T-helper 1 cell treated with Interleukin-12 subunit alpha and Interleukin-12 subunit beta and Interleukin-4 antibody, amounts not matched to agents 30 ng/mL and 1 ng/mL, for 36 hours (primary cell): ENCODE measurements around the gene IFNA16. TPM values are rescaled to one million over a fixed set of nuclear protein-coding genes. Genes with fewer than 3 reads are reported as not detected.
"Not testable (repeated sequence)": the region's sequence is repeated elsewhere in the genome, so short reads cannot be mapped to it uniquely, and the experiment has no call there.

Experiments
- intact Hi-C: fragments of 100-400 bp; cut with micrococcal nuclease; formaldehyde crosslinking; loops from one replicate; pipeline ENCODE4 v1.15.1; 2024
- total RNA-seq: library from RNA; stranded (reverse); gene quantifications from 2 replicates; pipeline ENCODE4 v1.2.3, GENCODE V29; 2022

The IFNA16 gene
- total RNA-seq: not detected in 2 replicates

- intact Hi-C loops: not testable (repeated sequence)
Observed at GRCh38 chr9:21217211-21217610, at the start of gene IFNA16. Gene IFNA16, minus strand, starts transcription at chr9:21217311. Its CDS starts 6 bp downstream, at chr9:21217305.

DNA sequence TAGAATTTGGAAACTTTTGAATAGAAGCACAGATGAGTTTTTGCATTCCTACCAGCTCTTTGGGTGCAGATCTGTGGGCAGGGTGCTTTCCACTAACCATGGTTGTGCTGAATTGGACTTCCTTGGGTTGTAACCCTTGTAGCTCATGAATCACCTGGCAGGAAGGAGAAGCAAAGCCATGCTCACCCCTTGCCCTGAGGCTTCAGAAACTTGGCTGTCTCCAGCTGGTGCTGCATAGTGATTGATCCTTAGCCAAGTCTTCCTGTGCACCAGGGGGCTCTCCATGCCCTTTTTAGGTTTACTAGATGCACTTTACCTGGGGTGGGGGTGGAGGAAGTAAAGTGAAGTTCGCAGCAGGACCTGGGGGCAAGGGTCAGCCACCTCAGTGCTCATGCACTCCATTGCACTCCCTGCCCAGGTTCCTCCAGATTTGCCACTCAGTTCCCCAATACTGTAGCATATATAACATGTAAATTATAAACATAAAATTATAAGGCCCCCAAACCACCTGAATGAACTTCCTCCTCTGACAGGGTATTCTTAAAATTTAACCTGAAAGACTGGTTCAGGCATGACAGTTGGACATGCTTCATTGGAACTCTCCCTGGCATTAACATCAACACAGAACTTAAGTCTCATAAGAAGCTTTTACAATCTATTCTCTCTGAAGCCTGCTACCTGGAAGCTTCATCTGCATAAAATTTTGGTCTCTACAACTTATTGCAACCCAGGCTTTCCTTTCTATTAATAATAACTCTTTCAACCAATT, 48.5 kb upstream of the IFNA16 start:
- intact Hi-C loops: no loop called here

- intact Hi-C loops: no loop called here
Observed at GRCh38 chr9:21255538-21256212, 38.6 kb upstream of the IFNA16 start.

DNA sequence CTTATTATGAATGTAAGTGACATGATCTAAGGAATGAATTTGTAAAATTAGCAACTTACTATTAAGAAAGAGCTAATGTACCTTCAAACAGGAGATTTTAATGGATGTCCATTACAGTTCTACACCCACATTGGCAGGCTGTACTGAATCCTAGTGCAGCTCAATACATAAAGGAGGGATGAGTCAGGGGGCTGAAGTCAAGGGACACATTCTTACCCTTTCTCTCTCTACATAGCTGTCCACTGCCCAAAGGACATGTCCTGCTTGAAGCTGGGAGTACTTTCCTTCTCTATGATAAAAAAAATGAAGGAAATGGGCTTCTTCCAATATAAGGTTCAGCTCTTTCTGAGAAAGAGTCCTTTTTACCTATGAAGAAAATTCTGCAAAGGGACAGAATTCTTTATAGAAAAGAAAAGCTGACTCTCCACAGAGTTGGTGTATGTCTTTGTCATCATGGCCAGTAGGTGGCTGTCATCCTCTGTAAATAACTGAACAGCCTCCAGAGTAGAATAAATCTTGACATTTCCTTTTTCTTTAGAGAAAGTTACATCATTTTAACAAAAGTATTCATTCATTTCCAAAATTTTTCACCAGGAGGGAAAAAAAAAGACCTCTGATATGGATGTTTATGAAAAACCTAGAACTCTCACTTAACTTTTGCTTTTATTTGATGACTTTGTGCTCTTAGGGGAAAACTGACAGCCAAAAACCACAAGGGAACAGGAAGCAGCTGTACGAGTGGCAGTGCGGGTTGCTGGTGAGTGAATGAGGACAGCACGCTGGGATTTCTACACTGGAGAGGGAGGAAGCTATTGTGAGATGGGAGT, 35.8 kb upstream of the IFNA16 start:
- intact Hi-C loops: loop anchor here (5.0 kb wide), 2 partner anchors 144 to 204 kb away; no protein-coding TSS in a partner anchor

DNA sequence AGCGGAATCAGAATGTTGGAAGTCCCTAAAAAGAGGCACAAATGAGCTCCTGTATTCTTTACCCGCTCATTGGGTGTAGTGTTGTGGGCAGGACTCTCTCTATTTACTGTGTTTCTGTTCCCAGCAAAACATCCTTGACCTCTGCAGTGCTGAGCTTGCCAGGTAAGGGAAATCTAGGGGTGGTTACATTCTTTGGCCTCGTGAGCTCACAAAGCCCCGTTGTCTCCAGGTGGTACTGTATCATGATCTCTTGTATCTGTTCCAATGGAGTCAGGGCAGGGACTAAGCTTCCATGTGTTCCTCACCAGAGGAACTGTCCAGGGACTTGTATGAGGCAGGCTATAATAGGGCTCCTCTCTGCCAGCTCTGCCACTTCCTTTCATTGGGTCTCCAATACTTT, 34.5 kb upstream of the IFNA16 start:
- intact Hi-C loops: loop anchor here (5.0 kb wide), 2 partner anchors 146 to 206 kb away; no protein-coding TSS in a partner anchor

DNA sequence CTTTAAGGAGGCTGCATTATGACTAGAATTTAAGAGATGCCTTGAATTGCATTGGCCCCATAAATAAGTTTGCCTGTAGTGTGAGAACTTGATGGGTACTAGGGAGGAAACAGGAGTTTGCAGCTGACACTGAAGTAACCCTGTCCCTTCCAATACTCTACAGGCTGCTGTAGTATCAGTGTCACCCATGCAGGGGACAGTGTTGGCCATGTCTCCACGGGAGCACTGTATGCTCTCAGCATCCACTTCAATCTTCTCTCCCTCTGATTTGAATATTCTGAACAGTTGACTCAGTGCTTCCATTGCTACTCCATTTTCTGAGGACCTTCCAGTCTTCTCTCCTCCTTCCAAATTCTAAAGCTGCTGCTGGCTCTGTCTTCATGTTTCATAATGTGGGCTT, 34.1 kb upstream of the IFNA16 start:
- intact Hi-C loops: loop anchor here (5.0 kb wide), 2 partner anchors 146 to 206 kb away; no protein-coding TSS in a partner anchor

DNA sequence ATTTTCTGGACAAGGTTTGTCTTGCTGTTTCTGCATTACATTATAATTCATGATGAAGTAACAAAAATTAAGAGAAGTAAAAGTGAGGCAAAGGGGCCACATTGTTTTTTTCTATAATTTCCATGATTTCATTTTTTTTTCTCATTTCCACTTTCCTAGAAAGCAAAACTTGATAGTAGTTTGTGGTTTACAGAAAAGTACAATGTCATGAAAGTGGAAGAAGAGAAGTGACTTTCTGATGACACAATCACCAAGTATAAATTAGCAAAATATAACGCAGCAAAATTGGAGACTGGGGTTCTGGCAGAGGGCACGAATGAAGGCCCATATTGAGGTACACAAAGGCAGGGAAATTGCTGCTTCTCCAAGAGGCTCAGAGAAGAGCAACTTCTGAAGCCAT, 27.7 kb upstream of the IFNA16 start:
- intact Hi-C loops: no loop called here

DNA sequence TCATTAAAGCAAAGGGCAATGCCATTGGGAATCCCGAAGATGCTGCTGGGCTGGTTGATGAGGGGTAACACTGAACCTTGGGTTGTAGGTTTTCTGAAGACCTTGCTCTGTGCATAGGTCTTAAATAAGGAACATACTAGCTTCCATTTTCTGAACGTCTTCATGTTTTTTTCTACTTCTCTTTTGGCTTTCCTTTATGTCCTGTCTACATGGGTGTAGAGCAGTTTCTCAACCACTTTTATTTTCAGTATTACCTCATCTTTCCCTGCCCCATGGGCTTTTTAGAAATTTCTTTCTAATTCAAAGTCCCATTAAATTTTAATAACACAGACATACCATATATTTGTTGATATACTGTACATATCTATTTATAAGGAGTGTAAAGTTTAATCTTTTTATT, 22.8 kb upstream of the IFNA16 start, which contains the start of gene IFNA14:
Gene IFNA14, minus strand, starts transcription at position 95 of the 400 bp plus-strand sequence. Its CDS starts 70 bp downstream, at position 25.
- intact Hi-C loops: loop anchor here (5.0 kb wide), 1 partner anchor 87 kb away; no protein-coding TSS in a partner anchor

DNA sequence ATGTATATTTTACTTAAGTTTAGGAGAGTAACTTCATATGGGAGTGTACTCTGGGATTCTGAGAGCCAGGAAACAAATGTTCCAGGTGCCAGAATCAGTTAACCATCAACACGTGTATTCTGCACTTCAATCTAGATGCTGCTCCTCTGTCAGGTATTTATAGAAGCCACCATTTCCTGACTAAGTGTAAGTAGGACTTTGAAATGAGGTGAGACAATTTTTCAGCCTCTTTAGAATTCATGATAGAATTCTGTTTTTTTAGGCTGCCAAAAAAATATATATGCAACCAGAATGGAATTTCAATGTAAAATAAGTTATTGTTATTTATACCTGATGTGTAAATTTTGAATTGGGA, 19.2 kb upstream of the IFNA16 start:
- intact Hi-C loops: loop anchor here (5.0 kb wide), 1 partner anchor 91 kb away; no protein-coding TSS in a partner anchor

GRCh38 chr9:21235468-21236359, 18.6 kb upstream of the IFNA16 start:
- intact Hi-C loops: loop anchor here (1.0 to 5.0 kb wide), 4 partner anchors 92 to 554 kb away; no protein-coding TSS in a partner anchor

DNA sequence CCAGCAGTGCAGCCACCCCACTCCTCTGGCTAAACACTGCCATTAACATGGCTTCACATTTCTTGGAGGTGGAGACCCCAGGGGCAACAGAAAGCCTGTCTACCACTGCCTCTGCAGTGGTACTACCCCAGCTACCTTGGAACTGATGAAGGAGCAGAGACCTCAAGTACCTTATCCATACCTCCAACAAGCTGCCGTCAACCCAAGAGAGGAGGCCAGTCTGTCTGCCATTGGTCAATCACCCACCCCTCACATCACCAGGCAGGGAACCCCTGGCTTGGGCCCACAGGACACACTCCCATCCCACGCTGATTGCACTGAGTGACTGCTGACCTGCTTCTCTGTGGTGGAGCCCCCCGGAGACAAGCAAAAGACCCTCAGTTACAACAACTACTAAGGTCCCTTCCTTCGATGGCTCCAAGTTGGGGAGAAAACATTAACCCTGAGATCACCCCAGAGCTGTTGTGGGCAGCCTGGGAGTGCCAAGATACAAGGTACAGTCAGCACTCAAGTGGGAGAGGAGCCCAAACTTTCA, 17.1 kb upstream of the IFNA16 start:
- intact Hi-C loops: loop anchor here (2.0 kb wide), 1 partner anchor 165 kb away; no protein-coding TSS in a partner anchor

DNA sequence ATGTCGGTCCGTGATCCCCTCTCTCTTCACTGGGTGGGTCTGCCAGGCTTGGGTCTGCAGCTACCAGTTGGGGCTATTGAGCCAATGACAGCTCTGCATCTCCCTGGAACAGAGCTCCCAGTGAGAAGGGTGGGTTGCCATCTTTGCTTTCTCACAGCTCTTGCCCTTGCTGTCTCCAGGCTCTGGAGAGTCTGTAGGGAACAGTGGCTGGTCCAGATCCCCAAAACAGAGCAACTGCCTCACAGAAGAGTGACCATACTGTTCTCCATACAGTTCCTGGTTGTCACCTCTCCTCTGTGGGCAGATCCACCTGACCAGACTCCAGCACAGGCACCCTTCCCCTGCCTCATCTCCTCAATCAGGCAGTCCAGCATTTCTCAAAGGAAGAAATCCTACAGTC, 16.1 kb upstream of the IFNA16 start:
- intact Hi-C loops: no loop called here

GRCh38 chr9:21228122-21228521, 11.0 kb upstream of the IFNA16 start, which contains the start of gene IFNA17:
Gene IFNA17, minus strand, starts transcription at chr9:21228222. Its CDS starts 49 bp downstream, at chr9:21228173.
- intact Hi-C loops: no loop called here

DNA sequence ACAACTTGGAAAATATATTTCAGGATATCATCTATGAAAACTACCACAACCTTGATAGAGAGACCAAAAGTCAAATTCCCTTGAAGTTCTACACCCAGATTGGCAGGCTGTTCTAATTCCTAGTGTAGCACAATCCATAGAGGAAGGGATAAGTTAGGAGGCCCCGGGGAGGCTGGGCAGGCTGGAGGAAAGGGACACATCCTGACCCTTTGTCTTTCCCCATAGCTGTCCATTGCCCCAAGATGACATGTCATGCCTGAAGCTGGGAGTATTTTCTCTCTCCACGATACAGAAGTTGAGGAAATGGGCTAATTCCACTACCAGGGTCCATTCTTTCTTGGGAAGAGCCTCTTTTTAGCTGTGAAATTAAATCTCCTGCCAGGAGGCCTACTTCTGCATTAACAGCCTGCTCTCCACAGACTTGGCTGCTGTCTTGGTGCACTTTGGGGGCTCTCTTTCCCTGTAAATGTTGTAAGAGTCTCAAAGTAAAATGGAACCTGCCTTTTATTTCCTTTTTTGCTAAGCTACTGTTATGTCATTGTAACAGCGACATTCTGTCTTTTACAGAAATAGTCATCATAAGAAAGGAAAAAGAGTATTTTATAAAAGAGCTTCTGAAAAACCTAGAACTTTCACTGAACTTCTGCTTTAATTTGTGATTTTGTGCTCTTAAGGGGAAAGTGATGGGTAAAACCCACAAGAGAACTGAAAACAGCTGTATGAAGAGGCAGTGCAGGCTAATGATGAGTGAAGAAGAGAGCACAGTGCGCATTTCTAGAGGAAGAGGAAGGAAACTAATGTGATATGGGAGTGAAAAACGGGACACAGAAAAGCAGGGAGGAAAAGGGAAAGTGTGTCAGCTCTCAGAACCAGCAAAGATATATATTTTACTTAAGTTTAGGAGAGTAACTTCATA, 3.4 kb downstream of the IFNA16 start:
- intact Hi-C loops: loop anchor here (1.0 kb wide), 2 partner anchors 242 to 576 kb away; no protein-coding TSS in a partner anchor

DNA sequence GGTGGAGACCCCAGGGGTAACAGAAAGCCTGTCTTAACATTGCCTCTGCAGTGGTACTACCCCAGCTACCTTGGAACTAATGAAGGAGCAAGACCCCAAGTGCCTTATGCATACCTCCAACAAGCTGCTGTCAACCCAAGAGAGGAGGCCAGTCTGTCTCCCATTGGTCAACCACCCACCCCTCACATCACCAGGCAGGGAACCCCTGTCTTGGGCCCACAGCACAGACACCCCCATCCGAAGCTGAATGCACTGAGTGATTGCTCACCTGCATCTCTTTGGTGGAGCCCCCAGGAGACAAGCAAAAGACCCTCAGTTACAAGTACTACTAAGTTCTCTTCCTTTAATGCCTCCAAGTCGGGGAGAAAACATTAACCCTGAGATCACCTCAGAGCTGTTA, 5.0 kb downstream of the IFNA16 start:
- intact Hi-C loops: not testable (repeated sequence)

GRCh38 chr9:21210782-21211181, 6.3 kb downstream of the IFNA16 start:
- intact Hi-C loops: not testable (repeated sequence)

DNA sequence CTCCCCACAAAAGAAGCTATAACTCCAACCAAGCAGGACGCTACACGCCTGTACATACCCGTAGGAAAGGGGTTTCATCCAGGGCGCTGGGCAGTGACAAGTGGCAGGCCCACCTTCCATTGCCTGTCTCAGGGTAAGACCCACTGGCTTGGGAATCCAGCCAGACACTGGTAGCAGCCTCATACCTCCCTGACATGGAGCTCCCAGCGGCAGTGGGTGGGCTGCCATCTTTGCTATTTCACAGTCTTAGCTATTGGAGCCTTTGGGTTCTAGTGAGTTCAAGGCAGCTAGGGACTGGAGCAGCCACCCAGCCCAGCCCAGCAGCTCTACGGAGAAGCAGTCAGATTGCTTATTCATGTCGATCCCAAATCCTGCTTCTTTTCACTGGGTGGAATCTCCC, 6.8 kb downstream of the IFNA16 start:
- intact Hi-C loops: no loop called here

- intact Hi-C loops: not testable (repeated sequence)
Observed at GRCh38 chr9:21207043-21207442, 10.1 kb downstream of the IFNA16 start, which contains the start of gene IFNA10. Gene IFNA10, minus strand, starts transcription at chr9:21207143. Its CDS starts 46 bp downstream, at chr9:21207097.

DNA sequence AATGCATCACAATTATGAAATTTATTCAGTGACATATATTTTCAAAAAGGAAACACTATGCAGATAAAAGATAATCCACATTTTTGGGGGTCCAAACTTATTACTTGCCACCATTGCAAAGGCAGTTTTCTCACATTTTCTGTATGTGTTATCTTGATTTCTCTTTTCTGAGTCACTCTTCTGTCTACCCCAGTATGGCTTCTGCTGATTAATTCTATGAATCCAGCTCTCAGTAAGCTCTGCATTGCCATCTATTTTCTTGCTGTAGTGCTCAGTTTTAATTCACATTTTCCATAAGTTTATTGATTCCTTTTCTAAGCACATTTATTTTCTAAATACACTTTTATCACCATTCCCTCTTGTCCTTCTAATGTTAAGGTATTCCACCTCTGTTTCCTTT, 11.9 kb downstream of the IFNA16 start:
- intact Hi-C loops: no loop called here
